H7 (cell line): ENCODE results near the gene FAM163B. TPM values are rescaled to one million over a fixed set of nuclear protein-coding genes. Genes with fewer than 3 reads are reported as not detected.

Experiments used
- DNase-seq: peaks from one replicate; pipeline ENCODE4 v3.0.0; 2012
- H3K27me3 ChIP-seq: 2 replicates; pipeline ENCODE4 v1.6.0; 2011; ENCODE audit warnings: mild to moderate bottlenecking, low read length; ENCODE audit not compliant: control insufficient read depth, insufficient read depth
- H3K36me3 ChIP-seq: replicated peaks from 2 replicates; pipeline ENCODE4 v1.5.1; 2011; ENCODE audit warnings: low read length; ENCODE audit not compliant: control insufficient read depth, insufficient read depth
- H3K4me3 ChIP-seq: 2 replicates; pipeline ENCODE4 v1.5.1; 2011; ENCODE audit warnings: low read depth, mild to moderate bottlenecking, control low read depth, low read length, moderate library complexity; ENCODE audit not compliant: insufficient read depth
- total RNA-seq: library from RNA; depleted of rRNA; stranded (reverse); fragments of >200 nt; shearing (Covaris generic); gene quantifications from 2 replicates; pipeline ENCODE4 v1.2.3, GENCODE V29; 2014; rRNA removed

The FAM163B gene
- total RNA-seq, 1 experiment from 2014 or later: 1.2 TPM

DNA sequence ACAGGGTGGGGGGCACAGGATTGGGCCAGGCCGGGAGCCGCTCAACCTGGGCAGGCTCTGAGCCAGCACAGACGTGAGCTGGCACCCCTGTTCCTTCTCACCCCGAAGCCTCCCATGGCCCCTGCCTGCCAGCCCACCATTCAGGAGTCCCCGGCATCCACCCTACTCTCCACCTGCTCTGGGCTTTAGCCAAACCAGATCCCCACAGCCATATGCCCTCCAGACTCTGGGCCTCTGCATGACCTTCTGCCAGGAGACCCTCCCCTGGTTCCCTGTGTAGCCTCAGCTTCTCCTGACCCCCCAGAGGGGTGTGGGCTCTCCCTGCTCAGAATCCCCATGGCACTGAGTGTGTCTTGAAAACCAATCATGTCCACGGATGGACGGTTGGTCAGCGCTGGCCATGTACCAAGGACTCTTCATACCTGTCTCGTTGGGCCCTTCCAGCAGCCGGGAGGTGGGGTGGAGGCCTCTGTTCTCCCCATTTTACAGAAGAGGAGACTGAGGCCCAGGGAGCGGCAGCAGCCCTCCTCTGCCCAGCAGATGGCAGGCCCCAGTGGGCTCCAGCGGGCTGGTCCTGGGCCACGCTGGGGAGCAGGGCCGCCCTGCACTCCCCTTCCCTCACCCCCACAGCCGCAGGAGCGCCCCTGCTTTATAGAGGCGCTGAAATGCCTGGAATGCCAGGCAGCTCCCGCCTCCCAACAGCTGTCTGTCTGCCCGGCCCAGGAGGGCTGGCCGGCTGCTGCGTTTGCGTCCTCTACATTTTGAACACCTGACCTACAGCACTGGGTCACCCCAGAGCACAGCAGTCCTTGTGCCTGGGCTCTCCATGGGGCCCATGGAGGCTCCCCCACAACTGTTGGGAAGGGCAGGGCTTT is 81.0 kb downstream of the FAM163B start:
- no peak overlapping the region for H3K4me3 ChIP-seq
- peak; percentile 80 for DNase-seq
- H3K36me3 ChIP-seq: no peaks in the 10 kb centered on the region
- H3K27me3 ChIP-seq: no peaks in the 10 kb centered on the region

DNA sequence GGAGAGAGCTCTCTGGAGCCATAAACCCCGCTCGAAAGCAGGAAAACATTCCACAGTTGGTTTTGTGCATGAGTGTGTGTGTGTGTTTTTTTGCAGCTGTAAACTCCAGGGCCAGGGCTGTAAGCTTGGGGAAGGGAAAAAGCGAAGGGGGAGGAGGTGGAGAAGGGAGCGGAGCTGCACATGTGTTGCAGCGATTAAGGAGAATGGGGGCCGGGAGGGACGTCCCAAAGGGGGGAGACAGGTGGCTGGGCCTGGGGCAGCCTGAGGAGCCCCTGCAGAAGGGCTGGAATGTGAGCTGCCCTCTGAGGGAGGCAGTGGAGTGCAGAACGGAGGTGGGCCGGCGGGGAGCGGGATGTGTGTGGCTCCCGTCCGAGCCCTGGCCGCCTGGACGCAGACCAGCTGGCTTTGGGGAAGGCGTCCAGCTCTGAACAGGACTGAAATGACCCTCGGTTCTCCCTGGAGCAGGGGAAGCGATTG is 81.7 kb downstream of the FAM163B start:
- Histone ChIP-seq H3K36me3 (no peaks in the 10 kb centered on the region), H3K4me3 (no peak overlapping the region), H3K27me3 (no peaks in the 10 kb centered on the region)
- DNase-seq: peak; percentile 75

Other genes starting within 250 kb of the FAM163B start
- 174 and 181 TPM in 2 replicates for gene SURF4, start 233.3 kb downstream of the FAM163B start, total RNA-seq
- gene STKLD1, start 233.0 kb downstream of the FAM163B start, total RNA-seq: 0.17 and 0.41 TPM in 2 replicates
- gene REXO4, start 191.4 kb downstream of the FAM163B start, total RNA-seq: 28.5 and 33.5 TPM in 2 replicates
- 2.8 and 5.5 TPM in 2 replicates for gene ADAMTS13, start 187.0 kb downstream of the FAM163B start, total RNA-seq
- 9.5 and 11.3 TPM in 2 replicates for gene CACFD1, start 149.4 kb downstream of the FAM163B start, total RNA-seq
- 13.8 and 18.2 TPM in 2 replicates for gene SLC2A6, start 130.3 kb downstream of the FAM163B start, total RNA-seq
- gene MYMK, start 84.4 kb downstream of the FAM163B start, total RNA-seq: not detected in 2 replicates
- 0.42 and 0.70 TPM in 2 replicates for gene ADAMTSL2, start 74.7 kb downstream of the FAM163B start, total RNA-seq
- gene DBH, start 27.0 kb upstream of the FAM163B start, total RNA-seq: 0.07 TPM in 1 of 2 replicates, not detected in the other
- 7.3 and 9.9 TPM in 2 replicates for gene SARDH, start 129.0 kb upstream of the FAM163B start, total RNA-seq